ENCODE results near the gene PADI3. TPM values are rescaled to one million over a fixed set of nuclear protein-coding genes. Genes with fewer than 3 reads are reported as not detected.
A peak's percentile ranks its signal among the peaks of the same experiment; 100 is the strongest.

PADI3 gene
- total RNA-seq, 4 donors from 2014 or later = 0.20 to 0.31 TPM; not detected in 2

GRCh38 chr1:17273096-17273495, 24.2 kb downstream of the PADI3 start:
- Histone ChIP-seq H3K9me3 (no peaks in the 10 kb centered on the region), H3K27ac (no peak overlapping the region), H3K4me1 (no peaks in the 10 kb centered on the region), H3K36me3 (no peaks in the 10 kb centered on the region), H3K27me3 (peaks cover 47% of the 10 kb centered on the region), H3K4me3 (no peak overlapping the region)
- 80% methylated on average over 1 of the region's 13 CpGs; no CpG with 5 or more reads in 1 of the 2 donors for WGBS, 2 donors (ENCODE audit: low coverage in 1 of 2)
- TF ChIP-seq POLR2A (IDR thresholded peaks at IDR 0.05) = no peak
- no peak for TF ChIP-seq CTCF (IDR thresholded peaks at IDR 0.05)
- TF ChIP-seq POLR2AphosphoS5 (IDR thresholded peaks at IDR 0.05) = no peak
- no peak for TF ChIP-seq EP300 (IDR thresholded peaks at IDR 0.05)
- ATAC-seq = no peak

- no peaks in the 10 kb centered on the region for H3K36me3 ChIP-seq
- H3K9me3 ChIP-seq = no peaks in the 10 kb centered on the region
- H3K27me3 ChIP-seq = peaks cover 48% of the 10 kb centered on the region
- no peak overlapping the region for H3K27ac ChIP-seq
- TF ChIP-seq POLR2A (IDR thresholded peaks at IDR 0.05) (no peak), CTCF (IDR thresholded peaks at IDR 0.05) (peak in 1 of 4 experiments; percentile 25)
- 52 to 63% methylated on average over 2 to 4 of the region's 15 CpGs for WGBS, 2 donors (ENCODE audit: low coverage in 1 of 2)
- H3K4me3 ChIP-seq = no peak overlapping the region
- no peaks in the 10 kb centered on the region for H3K4me1 ChIP-seq
- ATAC-seq = no peak
Observed at GRCh38 chr1:17274186-17275170, 25.6 kb downstream of the PADI3 start.

GRCh38 chr1:17276568-17276967, 27.7 kb downstream of the PADI3 start:
- H3K4me1 ChIP-seq = no peaks in the 10 kb centered on the region
- no peak for ATAC-seq
- H3K36me3 ChIP-seq = no peaks in the 10 kb centered on the region
- TF ChIP-seq POLR2A (IDR thresholded peaks at IDR 0.05) = no peak
- no peak for TF ChIP-seq CTCF (IDR thresholded peaks at IDR 0.05)
- no peak for TF ChIP-seq POLR2AphosphoS5 (IDR thresholded peaks at IDR 0.05)
- no peak for TF ChIP-seq EP300 (IDR thresholded peaks at IDR 0.05)
- no peak overlapping the region for H3K27ac ChIP-seq
- H3K9me3 ChIP-seq = no peaks in the 10 kb centered on the region
- H3K27me3 ChIP-seq = peaks cover 61% of the 10 kb centered on the region
- no peak overlapping the region for H3K4me3 ChIP-seq
- 50% methylated on average over 2 of the region's 11 CpGs; no CpG with 5 or more reads in 1 of the 2 donors for WGBS, 2 donors (ENCODE audit: low coverage in 1 of 2)

- H3K4me1 ChIP-seq = no peaks in the 10 kb centered on the region
- TF ChIP-seq POLR2AphosphoS5 (IDR thresholded peaks at IDR 0.05) = no peak
- TF ChIP-seq EP300 (IDR thresholded peaks at IDR 0.05) = no peak
- TF ChIP-seq POLR2A (IDR thresholded peaks at IDR 0.05) = no peak
- H3K36me3 ChIP-seq = no peaks in the 10 kb centered on the region
- WGBS, 2 donors (ENCODE audit: low coverage in 1 of 2) = 78% methylated on average over 7 of the region's 8 CpGs; no CpG with 5 or more reads in 1 of the 2 donors
- H3K27ac ChIP-seq = no peak overlapping the region
- H3K27me3 ChIP-seq = peaks cover 67% of the 10 kb centered on the region
- H3K4me3 ChIP-seq = no peak overlapping the region
- no peak for ATAC-seq
- H3K9me3 ChIP-seq = no peaks in the 10 kb centered on the region
Observed at GRCh38 chr1:17277511-17278159, 28.7 kb downstream of the PADI3 start.

- WGBS, 2 donors (ENCODE audit: low coverage in 1 of 2) = no CpG with 5 or more reads among the region's 14 CpGs
Observed at GRCh38 chr1:17278996-17279830, 30.3 kb downstream of the PADI3 start.

More at GRCh38 chr1:17278996-17279830, 30.3 kb downstream of the PADI3 start:
- Histone ChIP-seq H3K4me1 (no peaks in the 10 kb centered on the region), H3K27me3 (peaks cover 67% of the 10 kb centered on the region), H3K9me3 (no peaks in the 10 kb centered on the region), H3K4me3 (no peak overlapping the region), H3K36me3 (no peaks in the 10 kb centered on the region), H3K27ac (no peak overlapping the region)
- ATAC-seq = no peak
- TF ChIP-seq POLR2AphosphoS5 (IDR thresholded peaks at IDR 0.05) (no peak), POLR2A (IDR thresholded peaks at IDR 0.05) (no peak), CTCF (IDR thresholded peaks at IDR 0.05) (no peak), EP300 (IDR thresholded peaks at IDR 0.05) (no peak)
